HepG2 (cell line): Measurements from ENCODE around the gene RAP1GAP2. TPM values are rescaled to one million over a fixed set of nuclear protein-coding genes. Genes with fewer than 3 reads are reported as not detected.

Experiments
- AHR ChIP-seq: IDR thresholded peaks from 2 replicates; pipeline ENCODE4 v1.6.1; 2018; ENCODE audit warnings: missing genetic modification reagents, missing compliant biosample characterization
- ARHGAP35 ChIP-seq: sonication (generic); formaldehyde crosslinking; IDR thresholded peaks from 2 replicates; pipeline ENCODE4 v1.9.0; 2022; ENCODE audit warnings: mild to moderate bottlenecking, inconsistent platforms, moderate library complexity, missing genetic modification reagents, borderline replicate concordance
- ATF4 ChIP-seq, 2 experiments: fragments of 450-650 bp in 1 of 2; sonication (generic) in 1 of 2; formaldehyde crosslinking; IDR thresholded peaks; 2 replicates each; pipeline versions ENCODE4 v1.5.0 to v1.8.0; 2020 to 2022; ENCODE audit warnings: mild to moderate bottlenecking in 1 of 2, missing genetic modification reagents in 1 of 2
- ATF7 ChIP-seq, 2 experiments: fragments of 450-650 bp in 1 of 2; sonication (generic) in 1 of 2; formaldehyde crosslinking in 1 of 2; IDR thresholded peaks; 2 replicates each; pipeline versions ENCODE4 v1.4.0 to v1.6.1; 2016 to 2020; ENCODE audit warnings: antibody characterized with exemption in 1 of 2, mild to moderate bottlenecking in 1 of 2, missing genetic modification reagents in 1 of 2
- CAMTA2 ChIP-seq: sonication (generic); formaldehyde crosslinking; IDR thresholded peaks from 2 replicates; pipeline ENCODE4 v1.4.0; 2020; ENCODE audit warnings: mild to moderate bottlenecking, missing genetic modification reagents, borderline replicate concordance
- KDM4B ChIP-seq: sonication (generic); formaldehyde crosslinking; IDR thresholded peaks from 2 replicates; pipeline ENCODE4 v1.4.0; 2020; ENCODE audit warnings: missing genetic modification reagents
- MLX ChIP-seq: IDR thresholded peaks from 2 replicates; pipeline ENCODE4 v1.6.1; 2016
- NFE2 ChIP-seq: sonication (generic); formaldehyde crosslinking; IDR thresholded peaks from 2 replicates; pipeline ENCODE4 v1.4.0; 2020; ENCODE audit warnings: missing genetic modification reagents
- NFE2L1 ChIP-seq: sonication (generic); formaldehyde crosslinking; IDR thresholded peaks from 2 replicates; pipeline ENCODE4 v1.4.0; 2020; ENCODE audit warnings: missing genetic modification reagents, mild to moderate bottlenecking, borderline replicate concordance
- NFYC ChIP-seq: IDR thresholded peaks from 2 replicates; pipeline ENCODE4 v1.6.1; 2016; ENCODE audit warnings: missing genetic modification reagents, missing compliant biosample characterization
- PHF21A ChIP-seq: sonication (generic); formaldehyde crosslinking; IDR thresholded peaks from 2 replicates; pipeline ENCODE4 v1.5.0; 2020; ENCODE audit warnings: mild to moderate bottlenecking, missing genetic modification reagents
- SIN3A ChIP-seq: IDR thresholded peaks from 2 replicates; pipeline ENCODE4 v1.6.1; 2011; ENCODE audit warnings: low read depth, mild to moderate bottlenecking, control low read depth, low read length, borderline replicate concordance
- SNAPC2 ChIP-seq: sonication (generic); formaldehyde crosslinking; IDR thresholded peaks from 2 replicates; pipeline ENCODE4 v1.8.1; 2022; ENCODE audit warnings: mild to moderate bottlenecking, missing genetic modification reagents
- SP2 ChIP-seq: sonication (generic); formaldehyde crosslinking; IDR thresholded peaks from 2 replicates; pipeline ENCODE4 v1.5.1; 2020; ENCODE audit warnings: mild to moderate bottlenecking, missing genetic modification reagents
- TCF12 ChIP-seq, 2 experiments: fragments of 450-650 bp in 1 of 2; sonication (generic) in 1 of 2; formaldehyde crosslinking in 1 of 2; IDR thresholded peaks; 2 replicates each; pipeline versions ENCODE4 v1.6.1 to v1.8.0; 2017 to 2022; ENCODE audit warnings: antibody characterized with exemption in 1 of 2, mild to moderate bottlenecking in 1 of 2, missing genetic modification reagents in 1 of 2, moderate library complexity in 1 of 2
- TIGD3 ChIP-seq: sonication (generic); formaldehyde crosslinking; IDR thresholded peaks from 2 replicates; pipeline ENCODE4 v1.5.1; 2020; ENCODE audit warnings: mild to moderate bottlenecking, missing genetic modification reagents, borderline replicate concordance
- ZFYVE20 ChIP-seq: sonication (generic); formaldehyde crosslinking; IDR thresholded peaks from 2 replicates; pipeline ENCODE4 v1.8.0; 2023; ENCODE audit warnings: low read depth, mild to moderate bottlenecking, moderate library complexity, missing genetic modification reagents, borderline replicate concordance
- ZNF260 ChIP-seq: sonication (generic); formaldehyde crosslinking; IDR thresholded peaks from 2 replicates; pipeline ENCODE4 v1.4.0; 2020; ENCODE audit warnings: missing genetic modification reagents, low read depth, mild to moderate bottlenecking, borderline replicate concordance
- ZNF333 ChIP-seq: sonication (generic); formaldehyde crosslinking; IDR thresholded peaks from 2 replicates; pipeline ENCODE4 v1.4.0; 2020; ENCODE audit warnings: mild to moderate bottlenecking, missing genetic modification reagents, borderline replicate concordance
- ZNF562 ChIP-seq: sonication (generic); formaldehyde crosslinking; IDR thresholded peaks from 2 replicates; pipeline ENCODE4 v1.8.0; 2022; ENCODE audit warnings: missing genetic modification reagents, borderline replicate concordance
- ZNF639 ChIP-seq: conservative IDR thresholded peaks from 2 replicates; pipeline ENCODE4 v1.6.1; 2018; ENCODE audit warnings: missing genetic modification reagents
- ZNF720 ChIP-seq: sonication (generic); formaldehyde crosslinking; IDR thresholded peaks from 2 replicates; pipeline ENCODE4 v1.4.0; 2020; ENCODE audit warnings: missing genetic modification reagents
- polyA plus RNA-seq, 8 experiments: library from polyadenylated mRNA; depleted of rRNA in 3 of 8; stranded (reverse) in 7 of 8; unstranded in 1 of 8; fragments of >200 nt; fragmentation: Illumina TruSeq in 4 of 8; extraction: Trizol in 4 of 8; gene quantifications; 2 replicates each; pipeline versions ENCODE4 v1.2.1 to v1.2.3, GENCODE V29; 2011 to 2016; ENCODE audit warnings: low read depth in 4 of 8, missing spikeins in 1 of 8, mixed read lengths in 1 of 8; ENCODE audit not compliant: insufficient read depth in 1 of 8
- total RNA-seq, 5 experiments: library from RNA; depleted of rRNA; stranded (reverse); fragments of >200 nt; fragmentation: Illumina TruSeq; extraction: Trizol; gene quantifications; 2 replicates each; pipeline ENCODE4 v1.2.3, GENCODE V29; 2016; ENCODE audit warnings: low read depth in 1 of 5
- TF ChIP-seq, protein P1 (sequence below): sonication (generic); formaldehyde crosslinking; IDR thresholded peaks from 2 replicates; pipeline ENCODE4 v1.8.0; 2022; ENCODE audit warnings: missing genetic modification reagents, mild to moderate bottlenecking, moderate library complexity, borderline replicate concordance

The RAP1GAP2 gene
- total and polyA plus RNA-seq, 2 of the 13 experiments (the other 11 are each of a cell fraction or from before 2014, with no cell fraction given), result 10.9 to 12.0 TPM

GRCh38 chr17:2749784-2750181, 46.5 kb upstream of the RAP1GAP2 start (continued):
- no peak for TF ChIP-seq TCF12 (IDR thresholded peaks at IDR 0.05)
- TF ChIP-seq TCF12 (CRISPR knock-in tag; IDR thresholded peaks at IDR 0.05), result peak; percentile 70; the same call in 1 of the 2 replicates
- TF ChIP-seq, protein P1, sequence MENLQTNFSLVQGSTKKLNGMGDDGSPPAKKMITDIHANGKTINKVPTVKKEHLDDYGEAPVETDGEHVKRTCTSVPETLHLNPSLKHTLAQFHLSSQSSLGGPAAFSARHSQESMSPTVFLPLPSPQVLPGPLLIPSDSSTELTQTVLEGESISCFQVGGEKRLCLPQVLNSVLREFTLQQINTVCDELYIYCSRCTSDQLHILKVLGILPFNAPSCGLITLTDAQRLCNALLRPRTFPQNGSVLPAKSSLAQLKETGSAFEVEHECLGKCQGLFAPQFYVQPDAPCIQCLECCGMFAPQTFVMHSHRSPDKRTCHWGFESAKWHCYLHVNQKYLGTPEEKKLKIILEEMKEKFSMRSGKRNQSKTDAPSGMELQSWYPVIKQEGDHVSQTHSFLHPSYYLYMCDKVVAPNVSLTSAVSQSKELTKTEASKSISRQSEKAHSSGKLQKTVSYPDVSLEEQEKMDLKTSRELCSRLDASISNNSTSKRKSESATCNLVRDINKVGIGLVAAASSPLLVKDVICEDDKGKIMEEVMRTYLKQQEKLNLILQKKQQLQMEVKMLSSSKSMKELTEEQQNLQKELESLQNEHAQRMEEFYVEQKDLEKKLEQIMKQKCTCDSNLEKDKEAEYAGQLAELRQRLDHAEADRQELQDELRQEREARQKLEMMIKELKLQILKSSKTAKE, result peak; percentile 83
- TF ChIP-seq AHR (CRISPR knock-in tag), result peak; percentile 98
- peak; percentile 77; the same call in 1 of the 2 replicates for TF ChIP-seq TIGD3 (CRISPR knock-in tag)
- no peak for TF ChIP-seq NFE2 (CRISPR knock-in tag)
- 0 out of 2 replicates have a peak, but pooled peaks have one; percentile 71 for TF ChIP-seq ZNF720 (CRISPR knock-in tag)
- TF ChIP-seq CAMTA2 (CRISPR knock-in tag), result peak; percentile 69; the same call in 1 of the 2 replicates
- TF ChIP-seq MLX (CRISPR knock-in tag), result peak; percentile 31; the same call in 1 of the 2 replicates
- peak; percentile 96 for TF ChIP-seq ARHGAP35 (CRISPR knock-in tag)
- no peak for TF ChIP-seq NFE2L1 (CRISPR knock-in tag)
- peak; percentile 61 for TF ChIP-seq SP2
- TF ChIP-seq ZNF260 (CRISPR knock-in tag), result no peak
- peak; percentile 80; the same call in 1 of the 2 replicates for TF ChIP-seq KDM4B (CRISPR knock-in tag)
- no peak; the same call in 1 of the 2 replicates for TF ChIP-seq NFYC (CRISPR knock-in tag)
- no peak for TF ChIP-seq PHF21A (CRISPR knock-in tag)
- 0 out of 2 replicates have a peak, but pooled peaks have one; percentile 78 for TF ChIP-seq SNAPC2 (CRISPR knock-in tag)
- TF ChIP-seq SIN3A, result peak; percentile 87
- no peak for TF ChIP-seq ATF7 (IDR thresholded peaks at IDR 0.05)
- TF ChIP-seq ATF7 (CRISPR knock-in tag; IDR thresholded peaks at IDR 0.05), result no peak
- TF ChIP-seq ZNF333, result peak; percentile 93
- peak; percentile 55; the same call in 1 of the 2 replicates for TF ChIP-seq ZNF562 (CRISPR knock-in tag)
- TF ChIP-seq ZFYVE20 (CRISPR knock-in tag), result peak; percentile 96
- peak; percentile 87; the same call in 1 of the 2 replicates for TF ChIP-seq ZNF639 (CRISPR knock-in tag)
- TF ChIP-seq ATF4 (CRISPR knock-in tag; IDR thresholded peaks at IDR 0.05), result peak in 1 of 2 experiments; percentile 82; a peak in 2 of 4 replicates
